T follicular helper cell (primary cell): Measurements from ENCODE around the gene TK1.
A peak's percentile ranks its signal among the peaks of the same experiment; 100 is the strongest.

Source experiments
- DNase-seq: peaks from one replicate; pipeline ENCODE4 v3.0.0-alpha.2; 2020; ENCODE audit warnings: low read depth

The TK1 gene

DNA sequence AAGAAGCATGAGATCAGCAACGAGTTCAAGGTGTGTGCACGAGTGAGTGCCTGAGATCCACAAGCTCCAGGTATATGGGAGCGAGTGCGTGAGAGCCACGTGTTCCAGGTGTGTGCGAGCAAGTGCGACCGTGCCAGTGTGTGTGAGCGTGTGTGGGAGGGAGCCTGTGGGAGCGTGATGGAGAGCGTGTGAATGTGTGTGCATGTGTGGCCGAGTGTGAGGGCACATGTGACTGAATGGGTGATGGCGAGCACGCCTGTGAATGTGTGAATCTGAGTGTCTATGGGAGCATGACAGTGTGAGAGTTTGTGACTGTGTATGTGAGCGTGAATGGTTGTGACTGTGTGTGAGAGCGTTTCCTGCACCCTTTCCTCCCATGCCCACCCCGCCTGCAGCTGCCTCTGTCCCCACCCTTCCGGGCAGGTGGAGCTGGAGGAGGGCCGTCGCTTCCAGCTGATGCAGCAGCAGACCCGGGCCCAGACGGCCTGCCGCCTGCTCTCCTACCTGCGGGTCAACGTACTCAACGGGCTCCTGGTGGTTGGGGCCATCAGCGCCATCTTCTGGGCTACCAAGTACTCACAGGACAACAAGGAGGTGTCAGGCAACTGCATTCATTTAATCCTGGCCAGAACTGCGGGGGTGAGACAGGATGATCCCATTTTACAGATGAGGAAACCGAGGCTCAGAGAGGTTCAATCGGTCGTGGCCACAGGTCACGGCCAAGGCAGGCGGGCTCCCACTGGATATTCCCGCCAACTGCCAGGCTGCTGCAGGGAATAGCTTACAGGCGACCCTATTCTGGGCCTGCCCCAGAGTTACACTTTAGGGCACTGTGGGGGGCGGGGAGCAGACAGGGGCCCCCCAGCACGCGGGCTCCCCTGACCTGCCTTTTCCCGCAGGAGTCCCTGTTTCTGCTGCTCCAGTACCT lies 52.6 kb downstream of the TK1 start:
- peak; percentile 77 for DNase-seq

DNA sequence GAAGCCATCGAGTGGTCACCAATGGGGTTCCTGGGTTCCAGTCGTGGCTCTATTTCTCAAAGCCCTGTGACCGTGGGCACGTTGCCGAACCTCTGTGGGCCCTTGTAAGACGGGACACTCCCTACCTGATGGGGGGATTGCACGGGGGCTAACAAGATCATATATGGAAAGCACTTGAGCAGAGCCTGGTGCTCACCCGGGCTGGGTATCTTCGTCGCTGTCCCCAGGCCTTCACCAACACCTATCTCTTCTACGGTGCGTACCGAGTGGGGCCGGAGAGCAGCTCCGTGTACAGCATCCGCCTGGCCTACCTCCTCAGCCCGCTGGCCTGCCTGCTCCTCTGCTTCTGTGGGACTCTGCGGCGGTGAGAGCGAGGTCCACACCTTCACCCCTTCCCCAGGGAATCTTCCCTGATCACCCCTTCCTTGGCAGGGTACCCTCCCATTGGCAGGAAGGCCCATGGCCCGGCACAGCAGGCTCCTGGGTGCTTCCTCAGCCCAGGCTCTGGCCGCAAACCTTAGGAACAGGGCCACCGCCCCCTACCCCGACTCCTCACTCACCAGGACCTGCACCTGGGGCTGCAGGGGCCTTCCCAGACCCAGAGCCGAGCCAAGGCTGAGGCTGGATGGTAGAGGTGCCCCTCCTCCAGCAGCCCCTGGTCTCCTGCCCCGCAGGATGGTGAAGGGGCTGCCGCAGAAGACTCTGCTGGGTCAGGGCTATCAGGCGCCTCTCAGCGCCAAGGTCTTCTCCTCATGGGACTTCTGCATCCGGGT lies 53.5 kb downstream of the TK1 start:
- DNase-seq, result no peak

DNA sequence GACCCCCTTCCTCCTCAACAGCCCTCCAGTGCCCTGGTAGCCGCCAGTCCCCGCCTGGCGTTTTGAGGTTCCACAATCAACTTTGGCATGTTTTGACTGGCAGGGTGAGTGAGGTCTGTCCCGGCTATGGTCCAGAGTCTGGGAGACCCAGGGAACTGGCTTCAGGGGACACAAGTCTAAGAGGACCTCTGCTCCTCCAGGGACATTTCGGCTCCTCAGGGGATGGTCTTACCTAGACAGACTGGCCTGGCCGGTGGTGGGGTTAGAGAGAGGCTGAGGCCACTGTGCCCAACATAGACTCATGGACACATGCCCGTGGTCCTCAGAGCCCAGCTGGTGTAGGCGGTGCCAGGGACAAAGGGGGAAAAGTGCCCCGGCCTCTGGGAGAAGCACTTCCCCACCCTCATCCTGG lies 54.1 kb downstream of the TK1 start:
- DNase-seq, result no peak

DNA sequence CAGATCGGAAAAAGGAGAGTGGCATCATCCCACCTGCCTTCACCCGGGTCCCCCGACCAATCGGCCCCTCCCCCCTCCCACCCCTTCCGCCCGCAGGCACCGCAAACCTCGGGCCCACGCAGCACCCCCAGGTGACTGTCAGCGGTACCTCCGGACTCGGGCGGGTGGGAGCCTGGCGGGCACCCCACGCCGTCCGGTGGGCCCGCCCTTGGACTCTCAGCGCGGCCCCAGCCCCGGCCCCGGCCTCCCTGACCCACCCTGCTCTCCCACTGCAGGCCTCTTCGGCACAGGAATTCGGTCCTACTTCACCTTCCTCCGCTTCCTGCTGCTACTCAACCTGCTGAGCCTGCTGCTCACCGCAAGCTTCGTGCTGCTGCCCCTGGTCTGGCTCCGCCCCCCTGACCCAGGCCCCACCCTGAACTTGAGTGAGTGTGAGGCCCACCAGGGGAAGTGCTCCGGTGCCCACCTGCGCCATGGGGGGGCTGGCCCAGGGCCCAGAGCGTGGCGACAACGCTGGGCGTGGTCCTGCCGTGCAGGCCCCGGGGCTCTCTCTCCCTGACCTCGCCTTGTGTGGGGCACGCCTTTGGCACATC lies 54.7 kb downstream of the TK1 start:
- no peak for DNase-seq

DNA sequence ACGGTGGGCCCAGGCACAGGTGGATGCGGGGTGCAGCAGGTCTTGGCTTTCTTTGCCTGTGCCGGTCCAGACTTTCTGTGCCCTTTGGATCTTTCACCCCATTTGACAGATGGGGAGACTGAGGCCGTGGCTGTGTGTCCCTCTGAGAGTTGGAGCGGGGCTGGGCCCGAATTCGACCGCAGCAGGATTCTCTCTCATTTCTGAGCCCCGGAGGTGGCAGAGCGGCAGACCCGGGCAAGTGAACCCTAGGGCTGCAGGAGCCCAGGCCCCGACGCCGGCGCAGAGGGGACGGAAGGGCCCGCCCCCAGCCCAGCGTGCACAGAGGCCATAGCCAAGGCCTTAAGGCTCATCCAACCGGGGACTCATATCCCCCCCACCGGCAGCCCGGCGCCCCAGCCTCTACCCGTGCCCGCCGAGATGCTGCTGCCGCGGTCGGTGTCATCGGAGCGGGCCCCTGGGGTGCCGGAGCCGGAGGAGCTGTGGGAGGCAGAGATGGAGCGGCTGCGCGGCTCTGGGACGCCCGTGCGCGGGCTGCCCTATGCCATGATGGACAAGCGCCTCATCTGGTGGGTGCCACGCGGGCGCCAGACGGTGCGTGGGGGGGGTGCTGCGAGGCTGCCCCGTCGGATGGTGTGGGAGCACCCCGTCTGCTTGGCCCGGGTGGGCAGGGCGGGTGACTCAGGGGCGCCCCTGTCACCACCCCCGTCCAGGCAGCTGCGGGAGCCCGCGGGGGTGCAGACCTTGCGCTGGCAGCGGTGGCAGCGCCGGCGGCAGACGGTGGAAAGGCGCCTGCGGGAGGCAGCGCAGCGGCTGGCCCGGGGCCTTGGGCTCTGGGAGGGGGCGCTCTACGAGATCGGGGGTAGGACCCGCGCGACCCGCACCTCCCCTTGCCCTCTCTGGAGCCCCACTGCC lies 55.4 kb downstream of the TK1 start:
- DNase-seq, result no peak

DNA sequence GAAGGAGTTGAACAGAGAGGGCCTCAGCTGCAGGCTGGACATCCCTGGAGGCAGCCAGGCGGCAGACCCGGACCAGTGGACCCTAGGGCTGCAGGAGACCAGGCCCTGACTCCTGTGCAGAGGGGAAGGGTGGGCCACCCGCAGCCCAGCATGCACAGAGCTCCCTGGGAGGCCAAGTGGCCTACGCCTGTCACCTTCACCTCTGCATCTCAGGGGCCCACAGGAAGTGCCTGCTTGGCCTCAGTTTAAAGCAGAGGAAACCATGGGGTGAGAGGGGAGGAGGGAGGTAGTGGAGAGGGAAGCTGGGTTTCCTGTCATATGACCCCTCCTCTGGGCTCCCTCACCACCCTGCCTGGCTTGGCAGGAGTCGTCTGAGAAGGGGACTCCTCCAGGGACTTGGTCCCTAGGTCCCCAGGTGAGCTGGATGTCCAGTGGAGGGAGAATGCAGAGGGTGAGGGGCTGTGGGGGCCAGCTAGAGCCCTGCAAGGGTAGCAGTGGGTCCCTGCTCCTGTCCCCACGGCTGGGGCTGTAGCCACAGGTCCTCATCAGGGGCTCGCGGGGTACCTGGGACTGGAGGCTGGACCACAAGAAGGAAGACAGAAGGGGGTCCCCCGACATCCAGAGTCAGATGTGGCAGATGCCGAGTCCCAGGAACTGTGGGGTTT lies 56.3 kb downstream of the TK1 start, which contains the start of gene TMC8:
TMC8 (plus strand) TSS at position 335 of the 665 bp plus-strand sequence. CDS start 818 bp downstream, outside the sequence.
- DNase-seq, result peak; percentile 73

DNA sequence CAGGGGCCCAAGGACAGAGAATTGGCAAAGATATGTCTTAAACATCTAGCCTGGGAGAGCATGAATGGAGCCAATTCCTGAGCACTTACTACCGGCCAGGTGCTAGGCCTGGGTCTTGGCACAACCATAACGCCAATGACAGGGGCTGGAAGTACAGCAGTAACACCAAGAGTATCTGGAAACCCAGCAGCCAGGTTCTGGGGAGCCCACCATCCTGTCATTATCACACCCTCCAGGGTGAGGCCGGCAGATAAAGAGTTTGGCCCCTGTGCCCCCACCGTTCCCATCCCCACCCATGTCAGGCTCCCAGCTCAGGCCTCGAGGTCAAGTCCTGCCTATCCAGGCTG lies 56.8 kb downstream of the TK1 start:
- no peak for DNase-seq

DNA sequence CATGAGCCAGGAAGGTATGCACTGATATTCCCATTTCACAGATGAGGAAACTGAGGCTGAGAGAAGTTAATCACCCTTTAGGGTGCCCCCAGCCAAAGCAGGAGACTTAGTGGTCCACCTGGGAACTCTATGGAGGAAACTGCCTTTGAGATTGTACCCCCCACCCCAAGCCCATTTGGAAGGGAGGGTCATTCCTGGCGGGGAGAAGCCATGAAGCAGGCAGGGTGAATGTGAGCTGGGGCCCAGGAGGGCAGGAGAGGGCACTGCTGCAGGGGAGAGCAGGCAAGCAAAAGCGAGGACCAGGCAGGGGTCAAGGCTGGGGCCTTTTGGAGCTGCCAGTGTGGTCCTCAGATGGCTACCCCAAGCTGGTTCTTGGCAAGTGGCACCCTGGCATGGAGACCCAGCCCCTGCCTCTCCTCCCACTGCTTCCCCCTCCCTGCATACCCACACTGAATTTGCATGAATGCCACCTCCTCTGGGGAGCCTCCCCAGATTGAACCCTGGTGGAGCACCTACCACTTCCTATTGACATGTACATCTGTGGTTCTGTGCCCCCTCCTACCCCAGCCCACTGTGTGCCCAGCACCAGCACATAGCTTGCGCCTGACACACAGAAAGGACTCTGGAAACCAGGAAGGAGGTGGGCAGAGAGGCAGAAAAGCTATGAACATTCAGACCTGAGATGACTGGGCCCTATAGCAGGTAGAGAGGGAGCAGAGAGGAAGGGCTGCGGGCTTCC lies 57.3 kb downstream of the TK1 start:
- no peak for DNase-seq

DNA sequence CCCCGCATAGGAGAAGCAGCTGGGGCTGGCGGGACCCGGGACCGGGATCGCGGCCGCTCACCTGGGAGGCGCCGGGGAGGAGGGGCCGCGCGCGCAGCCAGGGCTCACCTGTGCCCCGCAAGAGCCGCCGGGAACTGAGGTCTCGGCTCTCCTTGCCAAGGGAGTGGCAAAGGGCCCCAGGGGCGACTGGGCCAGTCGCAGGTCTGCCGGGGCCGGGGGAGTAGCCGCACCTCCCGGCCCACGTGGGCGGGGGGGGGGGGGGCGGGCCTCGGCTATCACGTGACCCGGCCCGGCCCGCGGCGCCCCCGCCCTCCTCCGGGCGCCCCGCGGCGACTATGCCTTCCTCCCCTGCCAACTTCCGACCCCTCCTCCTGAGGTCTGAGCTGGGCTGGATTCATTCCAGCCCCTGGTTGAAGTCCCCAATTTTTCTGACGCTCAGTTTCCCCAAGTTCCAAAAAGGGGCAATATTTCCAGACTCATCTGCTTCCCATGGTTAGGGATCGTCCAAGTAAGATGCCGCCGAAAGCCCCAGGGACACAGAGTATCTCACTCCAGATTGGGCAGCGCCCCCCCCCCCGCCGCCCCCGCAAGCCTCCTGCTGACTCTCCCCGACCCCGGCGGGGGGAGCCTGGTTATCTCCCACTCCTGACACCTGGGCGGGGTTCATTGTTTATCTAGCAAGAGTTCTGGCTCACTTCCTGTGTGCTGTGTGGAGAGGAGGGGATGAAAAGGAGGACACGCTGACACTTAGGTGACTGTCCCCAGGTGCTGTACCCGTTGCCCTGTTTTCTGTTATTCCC lies 58.1 kb downstream of the TK1 start, which contains the start of gene TMC6:
TMC6 (minus strand) TSS at position 205 of the 800 bp plus-strand sequence. CDS start 1,923 bp downstream, outside the sequence.
- peak; percentile 63 for DNase-seq

DNA sequence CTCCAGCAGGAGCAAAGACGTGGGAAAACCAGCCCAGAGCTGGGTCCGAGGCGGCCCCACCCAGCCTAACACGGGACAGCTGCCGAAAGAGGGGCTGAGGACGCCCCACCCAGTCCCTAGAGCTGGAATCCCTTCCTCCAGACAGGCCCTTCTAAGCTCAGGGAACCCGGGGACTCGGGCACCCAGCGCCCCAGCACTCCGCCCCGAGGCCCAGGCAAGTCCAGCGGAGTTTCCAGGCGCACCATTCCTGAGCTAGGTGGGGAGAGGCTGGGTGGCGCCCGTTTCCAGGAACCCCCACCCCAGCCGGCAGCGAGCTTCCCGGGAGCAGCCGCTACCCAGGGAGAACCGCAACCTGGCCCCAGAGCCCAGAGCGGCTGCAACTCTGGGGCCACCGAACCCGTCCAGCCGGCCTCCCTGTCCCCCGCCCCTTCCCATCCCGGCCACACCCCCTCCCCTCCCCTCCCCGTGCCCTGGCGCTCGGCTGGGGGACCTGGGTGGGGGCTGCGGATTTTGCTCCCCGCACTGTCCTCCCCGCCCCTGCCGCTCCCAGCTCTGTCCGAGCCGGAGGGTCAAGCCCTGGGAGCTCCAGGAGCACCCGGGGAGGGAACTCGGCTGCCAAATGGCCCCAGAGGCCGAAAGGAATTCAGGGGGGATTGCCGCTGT lies 58.8 kb downstream of the TK1 start:
- DNase-seq, result no peak

DNA sequence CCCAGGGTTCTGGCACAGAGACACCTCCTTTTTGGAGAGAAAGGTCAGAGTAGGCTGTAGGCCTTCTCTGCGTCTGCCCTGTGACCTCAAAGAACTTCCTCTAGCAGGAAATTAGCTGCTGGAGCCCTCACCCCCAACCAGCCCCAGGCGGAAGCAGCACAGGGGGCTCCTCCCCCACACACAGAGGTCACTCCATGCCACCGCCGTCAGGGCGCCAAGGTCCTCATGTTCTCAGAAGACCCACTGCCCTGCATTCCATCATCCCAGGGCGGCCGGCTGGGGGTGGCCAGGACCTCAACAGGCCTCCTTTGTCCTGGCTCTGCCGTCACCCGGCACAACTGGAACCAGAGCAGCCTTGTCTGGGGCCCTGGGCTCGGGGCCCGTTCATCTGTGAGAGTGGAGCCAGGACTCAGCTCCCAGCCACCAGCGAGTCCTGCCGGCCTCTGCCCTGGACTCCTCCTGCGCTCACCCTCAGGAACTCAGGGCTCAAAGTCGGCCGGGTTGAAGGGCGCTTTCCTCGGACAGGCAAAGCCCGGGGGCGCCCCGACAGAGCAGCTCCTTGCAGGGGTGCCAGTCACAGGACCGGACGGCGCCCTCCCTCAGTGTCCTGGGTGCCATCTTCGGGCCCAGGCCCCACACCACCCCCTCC lies 59.5 kb downstream of the TK1 start:
- peak; percentile 49 for DNase-seq

DNA sequence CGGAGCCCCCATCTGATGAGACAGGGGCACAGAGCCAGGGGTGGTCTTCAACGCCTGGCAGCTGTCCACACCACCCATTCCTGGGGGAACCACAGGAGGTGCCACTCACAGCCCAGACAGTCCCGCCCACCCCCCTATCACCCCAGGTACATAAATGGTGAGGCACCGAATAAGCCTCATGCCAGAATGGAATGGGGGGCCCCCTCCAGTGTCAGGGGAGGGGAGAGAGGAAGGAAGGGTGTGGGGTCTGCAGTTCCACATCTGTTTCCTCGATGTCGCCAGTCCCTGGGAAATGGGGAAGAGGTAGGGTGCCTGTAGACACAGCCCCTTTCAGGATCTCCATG lies 60.0 kb downstream of the TK1 start:
- no peak for DNase-seq

DNA sequence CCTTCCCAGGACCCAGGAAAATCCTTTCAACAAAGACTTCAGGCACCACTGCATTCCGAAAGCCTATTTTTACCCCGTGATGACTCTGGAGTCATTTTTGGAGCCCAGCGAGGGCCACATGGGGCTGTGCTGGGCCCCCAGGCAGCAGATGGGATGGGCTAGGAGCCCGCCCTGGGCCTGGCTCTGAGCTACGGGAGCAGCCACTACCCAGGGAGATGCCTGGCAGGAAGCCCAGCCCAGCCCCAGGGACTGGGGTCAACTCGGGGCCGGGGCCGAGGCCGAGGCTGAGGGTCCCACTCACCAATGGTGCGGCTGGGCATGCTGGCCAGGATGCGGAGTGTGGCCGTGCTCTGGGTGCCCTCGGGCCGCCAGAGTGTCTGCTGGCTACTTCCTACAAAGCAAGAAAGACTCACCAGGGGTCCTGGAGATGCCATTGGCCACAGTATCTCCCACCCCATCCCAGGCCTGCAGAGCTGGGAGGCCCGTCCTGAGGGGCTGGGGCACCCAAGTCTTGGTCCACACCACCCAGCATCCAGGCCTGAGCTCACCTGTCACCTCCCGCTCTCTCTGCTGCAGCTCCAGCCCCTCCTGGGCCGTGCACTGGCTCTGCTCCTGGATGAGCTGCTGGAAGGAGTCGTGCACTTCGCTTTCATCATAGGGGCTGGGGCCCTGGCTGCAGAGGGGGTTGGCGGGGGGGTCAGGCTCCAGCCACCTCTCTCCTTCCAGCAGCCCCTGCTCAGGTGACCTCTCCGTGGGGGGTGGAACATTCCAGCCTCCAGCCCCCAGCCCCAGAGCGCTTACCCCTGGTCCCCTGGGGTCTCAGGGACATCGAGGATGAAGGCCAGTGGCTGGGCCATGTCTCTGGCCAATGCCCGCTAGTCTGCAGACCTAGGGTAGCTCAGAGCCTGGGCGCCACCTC lies 60.6 kb downstream of the TK1 start:
- DNase-seq, result no peak

DNA sequence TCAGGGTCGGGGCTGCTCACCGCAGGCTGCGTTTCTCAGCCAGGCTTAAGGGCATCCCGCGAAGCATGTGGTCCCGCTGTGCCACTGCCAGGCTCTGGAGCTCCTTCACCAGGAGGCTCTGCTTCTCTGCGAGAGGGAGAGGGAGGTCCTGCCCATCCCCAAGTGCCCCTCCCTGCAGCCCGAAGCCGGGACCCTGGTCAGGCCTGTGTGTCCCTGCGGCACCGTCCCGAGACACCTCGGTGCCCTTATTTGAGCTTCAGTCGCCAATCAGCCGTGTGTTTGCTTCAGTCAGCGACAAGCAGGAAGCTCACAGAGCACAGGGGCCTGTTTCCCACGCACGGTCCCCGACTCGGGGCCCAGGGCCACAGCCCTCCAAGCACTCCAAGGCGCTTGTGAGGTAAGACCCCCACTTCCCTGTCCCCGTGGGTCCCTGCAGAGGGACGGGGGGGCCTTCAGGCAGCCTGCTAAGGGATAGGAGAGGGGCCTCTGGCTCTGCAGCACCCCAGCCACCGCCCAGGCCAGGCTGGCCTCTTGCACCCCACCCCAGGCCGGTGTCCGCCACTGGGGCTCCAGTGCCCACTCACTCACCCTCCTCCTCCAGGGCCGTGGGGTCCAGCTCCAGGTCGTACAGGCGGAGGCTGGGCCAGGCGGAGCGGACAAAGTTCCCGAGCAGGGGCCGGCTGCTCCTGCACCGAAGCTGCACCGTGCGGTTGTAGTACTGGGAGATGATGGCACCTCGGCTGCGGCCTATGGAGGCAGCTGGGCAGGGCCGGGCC lies 61.5 kb downstream of the TK1 start:
- no peak for DNase-seq

DNA sequence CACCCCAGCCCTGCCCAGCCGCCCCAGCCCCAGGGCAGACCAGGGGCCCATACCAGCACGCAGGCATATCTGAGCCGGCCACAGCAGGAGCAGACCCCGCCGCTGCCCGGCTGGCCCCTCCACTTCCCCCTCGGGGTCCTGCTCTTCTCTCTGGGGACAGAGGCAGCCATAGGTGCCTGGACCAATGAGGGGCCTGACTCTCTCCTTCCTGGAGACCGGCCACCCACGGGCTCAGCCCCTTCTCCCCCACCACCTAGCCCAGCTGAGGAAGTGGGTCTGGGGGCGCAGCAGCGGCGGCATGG lies 62.1 kb downstream of the TK1 start:
- no peak for DNase-seq
